H9 (cell line): ENCODE data around the gene RCAN2. TPM values are rescaled to one million over a fixed set of nuclear protein-coding genes. Genes with fewer than 3 reads are reported as not detected.

ENCODE experiments used
- DNase-seq: peaks from one replicate; pipeline ENCODE4 v3.0.0-alpha.2; 2017
- H2AFZ ChIP-seq: one replicate; pipeline ENCODE4 v1.6.1; 2013; ENCODE audit warnings: mild to moderate bottlenecking, low read length, control low read depth, moderate library complexity
- H2AK5ac ChIP-seq: 2 replicates; pipeline ENCODE4 v1.6.1; 2013; ENCODE audit warnings: low read length, control low read depth, mixed read lengths; ENCODE audit not compliant: insufficient read length
- H2BK120ac ChIP-seq: one replicate; pipeline ENCODE4 v1.6.1; 2013; ENCODE audit warnings: low read depth, mild to moderate bottlenecking, low read length, control low read depth, inconsistent platforms; ENCODE audit not compliant: poor library complexity, severe bottlenecking
- H2BK12ac ChIP-seq: 2 replicates; pipeline ENCODE4 v1.6.1; 2013; ENCODE audit warnings: low read length, control low read depth, mixed read lengths, low read depth; ENCODE audit not compliant: insufficient read length
- H2BK15ac ChIP-seq: 2 replicates; pipeline ENCODE4 v1.6.1; 2013; ENCODE audit warnings: low read depth, low read length, control low read depth
- H2BK20ac ChIP-seq: one replicate; pipeline ENCODE4 v1.6.1; 2013; ENCODE audit warnings: low read depth, mild to moderate bottlenecking, low read length, control low read depth, inconsistent platforms; ENCODE audit not compliant: poor library complexity, severe bottlenecking
- H2BK5ac ChIP-seq: 2 replicates; pipeline ENCODE4 v1.6.1; 2013; ENCODE audit warnings: low read length, control low read depth, mixed read lengths; ENCODE audit not compliant: insufficient read length
- H3K14ac ChIP-seq: 2 replicates; pipeline ENCODE4 v1.6.1; 2013; ENCODE audit warnings: low read length, control low read depth; ENCODE audit not compliant: insufficient read depth
- H3K18ac ChIP-seq: 2 replicates; pipeline ENCODE4 v1.6.1; 2013; ENCODE audit warnings: low read depth, mild to moderate bottlenecking, mixed read lengths, low read length, control low read depth; ENCODE audit not compliant: insufficient read length
- H3K23ac ChIP-seq: 2 replicates; pipeline ENCODE4 v1.6.1; 2013; ENCODE audit warnings: low read length, control low read depth, mixed read lengths, low read depth; ENCODE audit not compliant: insufficient read length
- H3K23me2 ChIP-seq: 2 replicates; pipeline ENCODE4 v1.6.1; 2013; ENCODE audit warnings: low read depth, mild to moderate bottlenecking, mixed read lengths, low read length, control low read depth; ENCODE audit not compliant: insufficient read length, poor library complexity, severe bottlenecking
- H3K27ac ChIP-seq: 2 replicates; pipeline ENCODE4 v1.5.1; 2013; ENCODE audit warnings: low read length, control low read depth, mixed read lengths, low read depth; ENCODE audit not compliant: insufficient read length
- H3K27me3 ChIP-seq: 2 replicates; pipeline ENCODE4 v1.6.1; 2013; ENCODE audit warnings: low read length, control low read depth, inconsistent platforms; ENCODE audit not compliant: insufficient read depth
- H3K4ac ChIP-seq: 2 replicates; pipeline ENCODE4 v1.6.1; 2013; ENCODE audit warnings: low read depth, mild to moderate bottlenecking, control low read depth, inconsistent platforms, low read length, moderate library complexity
- H3K4me1 ChIP-seq: 2 replicates; pipeline ENCODE4 v1.6.1; 2013; ENCODE audit warnings: low read length, control low read depth, inconsistent platforms; ENCODE audit not compliant: insufficient read depth
- H3K4me2 ChIP-seq: 2 replicates; pipeline ENCODE4 v1.6.1; 2013; ENCODE audit warnings: low read length, control low read depth, mixed read lengths; ENCODE audit not compliant: insufficient read length, insufficient read depth
- H3K56ac ChIP-seq: 2 replicates; pipeline ENCODE4 v1.6.1; 2013; ENCODE audit warnings: low read depth, mild to moderate bottlenecking, mixed read lengths, low read length, control low read depth; ENCODE audit not compliant: insufficient read length
- H3K79me1 ChIP-seq: 2 replicates; pipeline ENCODE4 v1.6.1; 2013; ENCODE audit warnings: low read depth, mild to moderate bottlenecking, moderate library complexity, low read length, control low read depth, inconsistent platforms; ENCODE audit not compliant: insufficient read depth, poor library complexity, severe bottlenecking
- H3K79me2 ChIP-seq: 2 replicates; pipeline ENCODE4 v1.6.1; 2013; ENCODE audit warnings: low read length, control low read depth, inconsistent platforms; ENCODE audit not compliant: insufficient read depth
- H3K9ac ChIP-seq: 2 replicates; pipeline ENCODE4 v1.6.1; 2013; ENCODE audit warnings: low read length, control low read depth, mixed read lengths; ENCODE audit not compliant: insufficient read length; ENCODE audit errors: extremely low read depth
- H3K9me3 ChIP-seq: one replicate; pipeline ENCODE4 v1.6.1; 2013; ENCODE audit warnings: low read depth, low read length, inconsistent platforms; ENCODE audit not compliant: control insufficient read depth
- H3T11ph ChIP-seq: one replicate; pipeline ENCODE4 v1.6.1; 2013; ENCODE audit warnings: mild to moderate bottlenecking, low read length, control low read depth, inconsistent platforms
- H4K20me1 ChIP-seq: one replicate; pipeline ENCODE4 v1.6.1; 2013; ENCODE audit not compliant: control insufficient read depth, insufficient read length, insufficient read depth
- H4K5ac ChIP-seq: 2 replicates; pipeline ENCODE4 v1.6.1; 2013; ENCODE audit warnings: low read depth, mild to moderate bottlenecking, mixed read lengths, low read length, control low read depth; ENCODE audit not compliant: insufficient read length
- H4K8ac ChIP-seq: replicated peaks from 2 replicates; pipeline ENCODE4 v1.6.1; 2013; ENCODE audit warnings: low read length, control low read depth, mixed read lengths, low read depth; ENCODE audit not compliant: insufficient read length
- H4K91ac ChIP-seq: 2 replicates; pipeline ENCODE4 v1.6.1; 2013; ENCODE audit warnings: low read depth, mild to moderate bottlenecking, moderate library complexity, mixed read lengths, low read length, control low read depth; ENCODE audit not compliant: insufficient read length
- H3K27ac Mint-ChIP-seq, 3 experiments: 2 replicates in 2 of 3; 3 replicates in 1 of 3; pipeline ENCODE4 v1.8.0; 2020 to 2021; ENCODE audit warnings: mixed read lengths in 3 of 3, mild to moderate bottlenecking in 1 of 3, moderate library complexity in 1 of 3
- H3K27me3 Mint-ChIP-seq: 2 replicates; pipeline ENCODE4 v1.8.0; 2021; ENCODE audit warnings: low read depth, mild to moderate bottlenecking, moderate library complexity, mixed read lengths
- H3K36me3 Mint-ChIP-seq, 3 experiments: 2 replicates in 2 of 3; 3 replicates in 1 of 3; pipeline ENCODE4 v1.8.0; 2020 to 2021; ENCODE audit warnings: low read depth in 3 of 3, mixed read lengths in 3 of 3; ENCODE audit not compliant: insufficient read depth in 1 of 3
- H3K4me1 Mint-ChIP-seq, 2 experiments: 2 replicates each; pipeline ENCODE4 v1.8.0; 2020; ENCODE audit warnings: mixed read lengths in 2 of 2
- H3K4me3 Mint-ChIP-seq, 2 experiments: 2 replicates in 1 of 2; 3 replicates in 1 of 2; pipeline ENCODE4 v1.8.0; 2020 to 2021; ENCODE audit warnings: mild to moderate bottlenecking in 2 of 2, mixed read lengths in 2 of 2, moderate library complexity in 1 of 2
- H3K9me3 Mint-ChIP-seq, 2 experiments: 2 replicates in 1 of 2; 3 replicates in 1 of 2; pipeline ENCODE4 v1.8.0; 2020; ENCODE audit warnings: mild to moderate bottlenecking in 2 of 2, mixed read lengths in 2 of 2, moderate library complexity in 1 of 2
- CTCF ChIP-seq: fragments of 200-600 bp; sonication (generic); conservative IDR thresholded peaks from 3 replicates; pipeline ENCODE4 v1.8.0; 2021; ENCODE audit warnings: antibody characterized with exemption, mild to moderate bottlenecking
- WGBS: extraction: QIAGEN DNeasy Blood & Tissue Kit; methylation state at CpG from one replicate; pipeline ENCODE4 v1.1.7; 2013; ENCODE audit warnings: missing lambda C conversion rate, low lambda C conversion rate, mixed read lengths; ENCODE audit not compliant: insufficient read length; ENCODE audit errors: extremely low coverage; 5-methylcytosine and 5-hydroxymethylcytosine counted together
- total RNA-seq: library from RNA; stranded (reverse); gene quantifications from 2 replicates; pipeline ENCODE4 v1.2.1, GENCODE V29; 2021

RCAN2 gene
- total RNA-seq, 1 experiment from 2014 or later, result 3.0 TPM

- no peak overlapping the region for H3K23ac ChIP-seq
- no peak overlapping the region for H4K5ac ChIP-seq
- H4K91ac ChIP-seq, result no peak overlapping the region
- H2BK5ac ChIP-seq, result no peak overlapping the region
- Mint-ChIP-seq H3K27ac (no peak overlapping the region), H3K4me3 (no peak overlapping the region), H3K36me3 (no peaks in the 10 kb centered on the region), H3K4me1 (no peaks in the 10 kb centered on the region), H3K9me3 (no peaks in the 10 kb centered on the region), H3K27me3 (no peaks in the 10 kb centered on the region)
- H3K27ac ChIP-seq, result no peak overlapping the region
- no CpG with 5 or more reads among the region's 3 CpGs for WGBS
- no peak overlapping the region for H2AK5ac ChIP-seq
- H3K4ac ChIP-seq, result no peak overlapping the region
- H3K4me2 ChIP-seq, result no peak overlapping the region
- no peak overlapping the region for H2BK120ac ChIP-seq
- H4K8ac ChIP-seq, result no peak overlapping the region
- no peak overlapping the region for H3T11ph ChIP-seq
- no peaks in the 10 kb centered on the region for H3K79me1 ChIP-seq
- H3K9me3 ChIP-seq, result no peaks in the 10 kb centered on the region
- no peak overlapping the region for H2BK12ac ChIP-seq
- DNase-seq, result no peak
- no peaks in the 10 kb centered on the region for H3K23me2 ChIP-seq
- H3K9ac ChIP-seq, result no peak overlapping the region
- TF ChIP-seq CTCF, result no peak
- no peak overlapping the region for H3K56ac ChIP-seq
- no peak overlapping the region for H2AFZ ChIP-seq
- no peaks in the 10 kb centered on the region for H3K4me1 ChIP-seq
- H3K18ac ChIP-seq, result no peak overlapping the region
- no peaks in the 10 kb centered on the region for H3K79me2 ChIP-seq
- no peak overlapping the region for H2BK15ac ChIP-seq
- no peaks in the 10 kb centered on the region; the same call in 1 of the 2 replicates for H3K27me3 ChIP-seq
- peaks cover 2% of the 10 kb centered on the region for H4K20me1 ChIP-seq
- H2BK20ac ChIP-seq, result no peak overlapping the region
- H3K14ac ChIP-seq, result no peak overlapping the region
These were observed 189.1 kb downstream of the RCAN2 start for GRCh38 chr6:46302176-46302575.
